Measurements from ENCODE around the gene C4orf46.
"Not testable (repeated sequence)": the region's sequence is repeated elsewhere in the genome, so short reads cannot be mapped to it uniquely, and the experiment has no call there.

C4orf46 gene

DNA sequence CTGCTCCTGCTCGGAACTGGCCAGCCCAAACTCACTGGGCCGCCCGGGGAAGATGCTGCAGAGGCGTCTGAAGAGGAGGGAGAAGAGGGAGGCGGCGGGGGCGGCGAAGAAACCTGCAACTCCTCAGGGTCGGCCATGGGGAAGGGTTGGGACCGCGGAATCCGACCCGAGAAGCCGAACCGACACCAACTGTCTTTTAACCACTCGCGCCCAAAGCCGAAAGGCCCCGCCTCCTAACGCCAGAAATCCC lies at the start of gene C4orf46:
C4orf46 (minus strand) TSS at position 223 of the 250 bp plus-strand sequence; CDS start at position 137, 86 bp downstream.
- no peak for DNase-seq

DNA sequence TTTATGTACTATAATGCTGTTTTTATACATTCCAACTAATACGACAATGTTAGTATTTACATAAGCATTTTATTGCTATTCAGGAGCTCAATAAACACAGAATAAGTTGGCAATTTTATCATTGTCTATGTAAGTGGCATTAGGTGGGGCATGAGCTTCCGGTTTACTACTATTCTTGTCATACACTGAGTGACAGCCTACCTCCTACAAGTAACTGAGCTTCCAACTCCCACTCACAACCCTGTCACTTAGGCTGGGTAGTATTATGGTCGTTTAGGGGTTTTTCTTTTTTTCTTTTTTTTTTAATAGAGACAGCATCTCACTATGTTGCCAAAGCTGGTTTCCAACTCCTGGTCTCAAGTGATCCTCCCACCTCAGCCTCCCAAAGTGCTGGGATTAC lies 44.1 kb upstream of the C4orf46 start:
- peak; percentile 22 for DNase-seq

DNA sequence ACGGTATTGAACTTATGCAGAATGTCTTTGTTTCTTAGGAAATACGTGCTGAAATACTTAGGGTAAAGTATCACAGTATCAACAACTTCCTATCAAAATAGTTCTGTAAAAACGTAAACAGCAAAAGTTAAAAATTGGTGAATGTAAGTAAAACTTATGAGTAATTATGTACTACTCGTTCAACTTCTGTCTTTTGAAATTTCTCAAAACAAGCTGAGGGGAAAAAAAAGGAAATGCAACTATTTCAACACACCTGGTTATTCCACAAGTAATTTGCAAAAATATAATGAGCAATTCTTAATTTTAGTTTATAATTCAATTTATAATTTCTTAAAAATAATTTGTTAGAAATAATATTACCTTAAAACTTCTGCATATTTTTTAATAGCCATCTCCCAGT lies 43.2 kb upstream of the C4orf46 start:
- DNase-seq, result peak; percentile 79

- not testable (repeated sequence) for DNase-seq
Measured at GRCh38 chr4:158712622-158713021, 40.9 kb upstream of the C4orf46 start.

GRCh38 chr4:158710814-158711213 lies 39.1 kb upstream of the C4orf46 start:
- DNase-seq, result peak; percentile 16

DNA sequence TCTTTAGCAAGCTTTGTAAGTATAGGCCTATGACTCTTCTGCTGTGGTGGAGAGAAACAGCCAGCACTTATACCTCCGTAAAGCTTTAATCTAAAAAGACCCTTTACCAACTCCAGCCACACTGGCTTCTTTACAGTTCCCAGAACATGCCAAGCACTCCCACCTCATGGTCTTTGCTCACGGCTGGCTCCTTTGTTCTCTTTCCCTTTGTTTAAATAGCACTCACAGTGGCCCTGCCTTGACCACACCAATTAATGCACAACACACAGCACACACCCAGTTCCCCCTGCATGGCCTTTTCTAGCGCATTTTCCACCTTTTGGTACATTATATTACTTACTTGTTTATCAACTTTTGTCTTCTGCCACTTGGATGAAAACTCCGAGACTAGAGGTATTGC lies 32.6 kb upstream of the C4orf46 start:
- no peak for DNase-seq

- DNase-seq, result no peak
Measured at GRCh38 chr4:158688813-158689212, 17.1 kb upstream of the C4orf46 start.

DNA sequence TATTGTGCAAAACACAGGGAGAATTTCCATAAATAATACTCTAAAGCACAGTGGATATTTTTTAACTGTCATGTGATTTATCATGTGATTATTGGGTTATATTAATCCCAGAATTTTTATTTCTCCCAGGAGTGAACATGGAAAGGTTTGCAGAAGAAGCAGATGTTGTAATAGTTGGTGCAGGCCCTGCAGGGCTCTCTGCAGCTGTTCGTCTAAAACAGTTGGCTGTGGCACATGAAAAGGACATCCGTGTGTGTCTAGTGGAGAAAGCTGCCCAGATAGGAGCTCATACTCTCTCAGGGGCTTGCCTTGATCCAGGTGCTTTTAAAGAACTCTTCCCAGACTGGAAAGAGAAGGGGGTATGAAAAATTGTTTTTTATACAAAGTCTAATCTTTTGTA lies 10.4 kb upstream of the C4orf46 start:
- DNase-seq, result no peak

GRCh38 chr4:158681629-158682028 lies 9.9 kb upstream of the C4orf46 start:
- no peak for DNase-seq

DNA sequence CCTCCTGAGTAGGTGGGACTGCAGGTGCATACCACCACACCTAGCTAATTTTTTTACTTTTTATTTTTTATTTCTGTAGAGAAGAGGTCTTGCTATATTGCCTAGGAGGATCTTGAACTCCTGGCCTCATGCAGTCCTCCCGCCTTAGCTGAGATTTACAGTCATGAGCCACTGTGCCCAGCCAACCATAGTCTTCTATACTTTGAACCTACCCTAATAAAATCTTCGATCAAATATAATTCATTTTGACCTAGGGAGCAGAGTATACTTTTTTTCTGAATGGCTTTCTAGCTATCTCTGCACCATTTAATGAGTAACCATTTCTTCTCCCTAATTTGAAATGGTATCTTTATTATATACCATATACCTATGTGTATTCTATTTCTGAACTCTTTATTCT lies 7.1 kb upstream of the C4orf46 start:
- DNase-seq, result no peak

- no peak for DNase-seq
Measured at GRCh38 chr4:158676076-158676475, 4.4 kb upstream of the C4orf46 start.

GRCh38 chr4:158673633-158674032 lies 1.9 kb upstream of the C4orf46 start:
- DNase-seq, result no peak

DNA sequence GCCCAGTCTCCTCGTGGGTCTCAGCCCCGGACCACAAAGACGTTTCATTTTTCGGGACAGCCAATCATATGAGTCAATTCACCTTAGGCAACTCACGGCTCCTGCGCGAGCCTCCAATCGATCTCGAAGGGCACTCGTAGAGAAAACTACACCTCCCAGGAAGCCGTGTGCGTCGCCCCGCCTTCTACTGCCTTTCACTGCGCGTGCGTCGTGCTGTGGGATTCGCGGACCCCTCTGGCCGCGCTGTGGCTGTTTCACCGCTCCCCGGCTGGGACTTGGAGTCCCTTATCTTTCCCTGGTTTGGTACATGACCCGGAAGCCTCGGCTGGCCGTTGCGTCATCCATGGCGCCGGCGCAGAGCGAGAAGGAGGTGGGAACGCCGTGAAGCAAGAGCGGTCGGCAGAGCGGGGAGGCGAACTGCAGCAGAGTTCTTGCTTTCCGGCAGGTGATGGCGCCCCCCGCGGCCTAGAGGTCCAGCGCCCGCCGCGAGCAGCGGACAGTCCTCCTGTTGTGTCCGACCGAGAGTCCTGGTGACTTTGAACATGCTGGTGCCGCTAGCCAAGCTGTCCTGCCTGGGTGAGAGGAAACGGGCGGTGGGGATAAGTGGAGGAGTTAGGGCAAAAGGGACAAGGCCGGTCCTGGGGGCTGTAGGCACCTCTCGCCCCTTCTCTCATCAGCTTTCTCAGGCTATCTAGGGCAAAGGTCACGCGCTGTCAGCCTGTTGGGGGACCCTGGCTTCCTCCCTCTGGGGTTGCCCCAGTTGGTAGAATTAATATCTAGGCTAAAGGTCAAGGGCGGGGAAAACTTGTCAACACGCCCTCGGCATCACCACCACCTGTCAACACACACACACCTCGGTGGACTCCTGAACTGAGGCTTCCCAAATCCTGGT lies 474 bp upstream of the C4orf46 start, which contains the start of gene ETFDH:
ETFDH (plus strand) TSS at position 382 of the 892 bp plus-strand sequence; CDS start at position 543, 161 bp downstream.
- peak; percentile 100 for DNase-seq

GRCh38 chr4:158670975-158671664 lies 567 bp downstream of the C4orf46 start:
- DNase-seq, result peak; percentile 50

GRCh38 chr4:158669310-158669709 lies 2.4 kb downstream of the C4orf46 start:
- DNase-seq, result no peak

DNA sequence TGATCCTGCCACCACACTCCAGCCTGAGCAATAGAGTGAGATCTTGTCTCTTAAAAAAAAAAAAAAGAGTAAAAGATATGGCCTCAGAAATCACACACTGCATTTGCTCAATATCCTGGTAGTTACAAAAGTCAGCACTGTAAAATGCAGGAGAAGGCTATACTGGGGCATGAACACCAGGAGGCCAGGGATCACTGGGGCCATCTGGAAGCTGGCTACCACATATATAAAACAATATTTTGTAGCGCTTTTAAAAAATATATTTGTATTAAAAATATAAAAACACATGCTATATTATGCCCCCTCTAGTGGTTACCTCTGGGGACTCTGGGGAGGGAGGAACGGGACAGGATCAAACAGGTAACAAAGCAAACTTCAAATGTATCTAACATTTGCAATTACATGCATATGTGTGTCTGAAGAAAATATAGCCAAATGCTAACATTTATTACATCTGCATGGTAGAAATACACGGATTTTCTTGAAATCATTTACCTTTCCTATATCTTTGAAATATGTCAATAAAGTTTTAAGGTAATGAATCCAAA lies 4.0 kb downstream of the C4orf46 start:
- peak; percentile 76 for DNase-seq

DNA sequence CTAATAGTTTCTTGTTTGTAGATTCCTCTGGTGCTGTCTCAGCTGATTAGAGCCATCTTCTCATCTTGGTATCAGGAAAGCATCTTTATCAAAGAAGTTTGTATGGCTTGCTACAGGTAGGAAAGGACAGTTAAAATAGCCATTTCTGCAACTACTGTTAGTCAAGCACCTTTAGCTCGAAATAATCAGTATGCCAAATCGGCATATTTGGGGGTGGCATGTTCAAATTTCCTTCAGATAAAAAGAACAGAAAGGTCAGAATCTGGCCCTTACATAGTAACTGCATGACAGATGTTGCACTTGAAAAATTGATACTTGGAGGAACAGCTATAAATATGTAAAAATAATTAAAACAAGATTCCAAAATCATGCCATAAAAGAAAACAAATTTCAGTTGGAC lies 4.8 kb downstream of the C4orf46 start:
- no peak for DNase-seq

DNA sequence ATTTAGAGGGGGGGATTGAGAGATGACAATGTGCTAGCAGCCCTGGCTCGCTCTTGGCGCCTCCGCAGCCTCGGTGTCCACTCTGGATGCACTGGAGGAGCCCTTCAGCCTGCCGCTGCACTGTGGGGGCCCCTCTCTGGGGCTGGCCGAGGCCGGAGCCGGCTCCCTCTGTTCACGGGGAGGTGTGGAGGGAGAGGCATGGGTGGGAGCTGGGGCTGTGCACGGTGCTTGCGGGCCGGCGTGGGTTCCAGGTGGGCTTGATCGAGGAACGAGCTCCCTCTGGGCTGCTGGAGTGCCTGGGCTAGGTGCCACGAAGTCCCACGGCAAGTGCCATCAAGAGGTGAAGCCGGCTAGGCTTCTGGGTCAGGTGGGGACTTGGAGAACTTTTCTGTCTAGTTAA lies 6.9 kb downstream of the C4orf46 start:
- no peak for DNase-seq

DNA sequence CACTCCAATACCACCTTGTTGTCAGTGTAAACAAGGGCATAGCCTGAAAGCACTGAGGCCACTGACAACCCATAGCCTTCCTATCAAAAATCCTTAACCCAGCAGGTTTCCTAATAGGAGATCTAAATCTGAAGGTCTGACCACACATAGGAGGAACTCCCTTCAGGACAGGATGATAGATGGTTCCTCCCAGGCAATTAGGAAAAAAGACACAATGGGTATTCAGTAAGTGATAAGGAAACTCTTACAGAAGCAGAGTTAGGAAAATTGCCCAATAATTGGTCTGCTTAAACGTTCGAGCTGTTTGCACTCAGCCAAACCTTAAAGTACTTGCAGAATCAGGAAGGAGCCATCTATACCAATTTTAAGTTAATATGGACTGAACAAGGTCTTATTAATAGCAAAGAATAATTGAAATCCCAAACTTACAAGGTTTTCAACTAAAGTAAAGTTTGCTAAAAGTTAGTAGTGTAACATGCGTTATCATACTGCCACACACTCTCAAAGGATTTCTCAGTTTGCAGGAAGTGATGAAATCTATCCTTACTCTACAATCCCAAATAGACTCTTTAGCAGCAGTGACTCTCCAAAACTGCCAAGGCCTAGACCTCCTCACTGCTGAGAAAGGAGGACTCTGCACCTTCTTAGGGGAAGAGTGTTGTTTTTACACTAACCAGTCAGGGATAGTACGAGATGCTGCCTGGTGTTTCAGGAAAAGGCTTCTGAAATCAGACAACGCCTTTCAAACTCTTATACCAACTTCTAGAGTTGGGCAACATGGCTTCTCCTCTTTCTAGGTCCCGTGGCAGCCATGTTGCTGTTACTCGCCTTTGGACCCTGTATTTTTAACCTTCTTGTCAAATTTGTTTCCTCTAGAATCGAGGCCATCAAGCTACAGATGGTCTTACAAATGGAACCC lies 7.7 kb downstream of the C4orf46 start:
- DNase-seq, result peak; percentile 64

DNA sequence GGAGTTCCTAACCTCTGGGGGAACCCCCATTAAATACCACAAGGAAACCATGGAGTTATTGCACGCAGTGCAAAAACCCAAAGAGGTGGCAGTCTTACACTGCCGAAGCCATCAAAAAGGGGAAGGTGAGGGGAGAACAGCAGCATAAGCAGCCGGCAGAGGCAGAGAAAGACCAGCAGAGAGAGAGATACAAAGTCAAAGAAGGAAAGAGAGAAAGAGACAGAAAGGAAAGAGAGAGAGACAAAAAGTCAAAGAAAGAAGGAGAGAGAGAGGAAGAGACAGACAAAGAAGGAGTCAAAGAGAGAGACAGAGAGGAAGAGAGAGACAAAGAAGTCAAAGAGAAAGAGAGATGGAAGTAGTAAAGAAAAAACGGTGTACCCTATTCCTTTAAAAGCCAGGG lies 8.4 kb downstream of the C4orf46 start:
- peak; percentile 51 for DNase-seq

DNA sequence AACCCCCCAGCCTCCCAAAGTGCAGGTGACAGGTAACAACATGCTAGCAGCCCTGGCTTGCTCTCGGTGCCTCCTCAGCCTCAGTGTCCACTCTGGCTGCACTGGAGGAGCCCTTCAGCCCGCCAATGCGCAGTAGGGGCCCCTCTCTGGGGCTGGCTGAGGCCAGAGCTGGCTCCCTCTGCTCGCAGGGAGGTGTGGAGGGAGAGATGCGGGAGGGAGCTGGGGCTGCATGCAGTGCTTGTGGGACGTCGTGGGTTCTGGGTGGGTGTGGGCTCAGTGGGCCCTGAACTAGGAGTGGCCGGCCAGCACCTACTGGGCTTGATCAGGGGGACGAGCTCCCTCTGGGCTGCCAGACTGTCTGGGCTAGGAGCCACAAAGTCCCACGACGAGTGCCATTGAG lies 14.4 kb downstream of the C4orf46 start:
- no peak for DNase-seq

DNA sequence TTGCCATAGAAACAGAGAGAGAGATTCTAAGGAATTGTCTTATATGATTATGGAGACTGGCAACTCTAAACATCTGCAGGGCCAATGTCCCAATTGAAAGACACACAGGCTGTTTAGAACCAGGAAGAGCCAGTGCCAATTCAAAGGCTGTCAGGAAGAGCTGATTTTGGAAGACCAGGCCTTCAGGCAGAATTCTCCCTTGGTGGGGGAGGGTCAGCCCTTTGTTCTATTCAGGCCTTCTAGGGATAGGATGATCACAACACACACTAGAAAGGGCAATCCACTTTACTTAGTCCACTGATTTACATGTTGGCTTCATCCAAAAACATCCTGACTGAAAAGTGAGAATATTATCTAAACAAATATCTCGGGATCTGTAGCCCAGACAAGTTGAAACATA lies 15.2 kb downstream of the C4orf46 start:
- DNase-seq, result no peak

- DNase-seq, result peak; percentile 32
Measured at GRCh38 chr4:158652920-158653319, 18.8 kb downstream of the C4orf46 start.

Data from inflammatory macrophage treated with lipopolysaccharide for 4 hours (primary cell).